ENCODE measurements around the gene RIOX2. TPM values are rescaled to one million over a fixed set of nuclear protein-coding genes. Genes with fewer than 3 reads are reported as not detected.

The RIOX2 gene
- total and polyA plus RNA-seq, 2 of the 13 experiments (the other 11 are each of a cell fraction or from before 2014, with no cell fraction given): 19.9 to 43.3 TPM

DNA sequence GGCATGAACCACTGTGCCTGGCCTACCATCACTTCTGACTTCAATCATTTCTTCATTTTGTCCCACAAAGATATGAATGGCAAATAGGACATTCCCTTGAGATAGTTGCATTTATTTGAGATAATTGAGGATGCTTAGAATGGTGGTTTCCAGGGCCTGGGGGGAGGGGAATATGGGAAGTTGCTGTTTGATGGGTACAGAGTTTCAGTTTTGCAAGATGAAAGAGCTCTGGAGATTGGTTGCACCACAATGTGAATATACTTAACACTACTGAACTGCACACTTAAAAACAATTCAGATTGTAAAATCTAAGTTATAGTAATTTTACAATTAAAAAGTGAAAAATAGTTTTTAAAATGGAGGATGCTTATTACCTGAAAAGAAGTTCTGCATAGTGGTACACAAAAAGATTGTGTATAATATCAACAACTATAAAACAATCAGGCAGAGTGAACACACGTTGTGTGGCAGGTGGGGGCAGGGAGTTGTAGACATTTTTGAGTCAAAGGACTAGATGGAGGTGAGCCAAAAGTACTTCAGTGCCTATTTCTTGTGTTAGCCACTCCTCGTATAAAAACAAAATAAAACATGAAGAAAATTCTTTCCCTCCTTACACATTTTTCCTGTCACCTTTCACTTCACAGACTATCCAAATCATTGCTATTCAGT lies 18.5 kb upstream of the RIOX2 start:
- TF ChIP-seq SP1 (IDR thresholded peaks at IDR 0.05): no peak
- no peak for TF ChIP-seq SP1 (CRISPR knock-in tag; IDR thresholded peaks at IDR 0.05)
- no peak for TF ChIP-seq ZNF615 (CRISPR knock-in tag; IDR thresholded peaks at IDR 0.05; ENCODE audit: borderline replicate concordance)
- Histone ChIP-seq H3K4me1 (ENCODE audit: insufficient read depth, low read length) (peaks cover 61% of the 10 kb centered on the region), H3K4me2 (ENCODE audit: low read depth, low read length) (no peak overlapping the region), H3K4me3 (replicated peaks in 1 of 3; ENCODE audit: insufficient read depth in 1 of 3, low read depth in 2 of 3, low read length in 3 of 3) (no peak overlapping the region), H3K79me2 (ENCODE audit: insufficient read depth, low read length) (no peaks in the 10 kb centered on the region), H3K27me3 (ENCODE audit: control insufficient read depth in 1 of 2, insufficient read depth in 2 of 2, low read length in 2 of 2) (no peaks in the 10 kb centered on the region), H3K36me3 (replicated peaks in 1 of 2; ENCODE audit: control insufficient read depth in 1 of 2, insufficient read depth in 2 of 2, low read length in 2 of 2) (no peaks in the 10 kb centered on the region), H3K9me3 (ENCODE audit: low read length) (no peaks in the 10 kb centered on the region), H2AFZ (ENCODE audit: low read length) (no peak overlapping the region), H3K27ac (ENCODE audit: extremely low read length, insufficient read depth, low read length) (no peak overlapping the region), H4K20me1 (ENCODE audit: insufficient read depth, low read length) (no peaks in the 10 kb centered on the region), H3K9ac (ENCODE audit: insufficient read depth, low read depth, low read length) (no peak overlapping the region)
- in situ Hi-C loops (cut with HindIII; ENCODE audit: extremely low pct_ligation_motif_present, low pct_unique_long_range_greater_than_20kb) (no loop called here), intact Hi-C loops (cut with micrococcal nuclease; ENCODE audit: unreplicated experiment) (no loop called here)
- BruUV-seq (replicated peaks): no TSS peak
- POLR2A ChIA-PET: no interaction called here
- DNase-seq (ENCODE audit: low spot score) (no peak), ATAC-seq (no peak), FAIRE-seq (no peak)
- CTCF ChIA-PET (ENCODE audit: low intra/inter-chr PET ratio, low total read pairs): no interaction called here
- 66% methylated on average over 2 of the region's 2 CpGs for WGBS (ENCODE audit: low lambda C conversion rate)

DNA sequence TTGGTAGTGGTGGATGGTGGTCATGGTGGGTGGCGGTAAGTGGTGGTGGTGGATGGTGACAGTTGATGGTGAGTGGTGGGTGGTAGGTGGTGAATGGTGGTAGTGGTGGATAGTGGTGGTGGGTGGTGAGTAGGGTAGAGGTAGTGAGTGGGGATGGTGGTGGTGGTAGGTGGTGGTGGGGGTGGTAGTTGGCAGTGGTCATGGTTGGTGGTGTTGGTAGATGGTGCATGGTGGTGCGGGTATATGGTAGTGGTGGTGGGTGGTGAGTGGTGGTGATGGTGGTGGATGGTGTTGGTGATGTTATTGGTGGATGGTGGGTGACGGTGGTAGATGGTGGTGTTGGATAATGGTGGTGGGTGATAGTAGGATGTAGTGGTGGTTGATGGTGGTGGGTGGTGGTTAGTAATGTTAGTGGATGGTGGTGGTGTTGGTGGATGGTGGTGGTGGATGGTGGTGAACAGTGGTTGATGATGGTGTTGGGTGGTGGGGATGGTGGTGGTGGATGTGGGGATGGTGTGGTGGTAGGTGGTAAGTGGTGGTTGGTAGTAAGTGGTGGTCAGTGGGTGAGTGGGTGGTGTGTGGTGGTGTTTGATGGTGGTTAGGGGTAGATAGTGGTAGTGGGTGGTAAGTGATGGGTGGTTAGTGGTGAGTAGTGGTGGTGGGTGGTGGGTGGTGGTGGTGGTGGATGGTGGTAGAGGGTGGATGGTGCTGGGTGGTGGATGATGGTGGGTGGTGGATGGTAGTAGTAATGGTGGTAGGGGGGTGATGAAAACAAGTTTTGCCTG lies 16.7 kb upstream of the RIOX2 start:
- 96% methylated on average over 3 of the region's 3 CpGs for whole genome bisulfite sequencing (ENCODE audit: low lambda C conversion rate)
- Histone ChIP-seq H3K9ac (ENCODE audit: insufficient read depth, low read depth, low read length) (no peak overlapping the region), H3K27ac (ENCODE audit: extremely low read length, insufficient read depth, low read length) (no peak overlapping the region), H3K4me3 (replicated peaks in 1 of 3; ENCODE audit: insufficient read depth in 1 of 3, low read depth in 2 of 3, low read length in 3 of 3) (no peak overlapping the region), H3K27me3 (ENCODE audit: control insufficient read depth in 1 of 2, insufficient read depth in 2 of 2, low read length in 2 of 2) (no peaks in the 10 kb centered on the region), H2AFZ (ENCODE audit: low read length) (no peak overlapping the region), H3K79me2 (ENCODE audit: insufficient read depth, low read length) (no peaks in the 10 kb centered on the region), H3K36me3 (replicated peaks in 1 of 2; ENCODE audit: control insufficient read depth in 1 of 2, insufficient read depth in 2 of 2, low read length in 2 of 2) (no peaks in the 10 kb centered on the region), H4K20me1 (ENCODE audit: insufficient read depth, low read length) (no peaks in the 10 kb centered on the region), H3K9me3 (ENCODE audit: low read length) (no peaks in the 10 kb centered on the region), H3K4me1 (ENCODE audit: insufficient read depth, low read length) (peaks cover 43% of the 10 kb centered on the region), H3K4me2 (ENCODE audit: low read depth, low read length) (no peak overlapping the region)
- POLR2A ChIA-PET: no interaction called here
- FAIRE-seq: no peak
- no TSS peak for BruUV-seq (replicated peaks)
- no peak for DNase-seq (ENCODE audit: low spot score)
- in situ Hi-C loops (cut with HindIII; ENCODE audit: extremely low pct_ligation_motif_present, low pct_unique_long_range_greater_than_20kb) (no loop called here), intact Hi-C loops (cut with micrococcal nuclease; ENCODE audit: unreplicated experiment) (no loop called here)
- CTCF ChIA-PET (ENCODE audit: low intra/inter-chr PET ratio, low total read pairs): no interaction called here
- TF ChIP-seq ZNF563 (CRISPR knock-in tag; IDR thresholded peaks at IDR 0.05) (no peak), ZFY (CRISPR knock-in tag; IDR thresholded peaks at IDR 0.05) (no peak), DPF2 (CRISPR knock-in tag; IDR thresholded peaks at IDR 0.05; ENCODE audit: borderline replicate concordance, low read depth) (no peak), SSRP1 (CRISPR knock-in tag; IDR thresholded peaks at IDR 0.05) (no peak), ZNF431 (CRISPR knock-in tag; IDR thresholded peaks at IDR 0.05; ENCODE audit: borderline replicate concordance, low read depth) (no peak), ZFP37 (CRISPR knock-in tag; IDR thresholded peaks at IDR 0.05; ENCODE audit: borderline replicate concordance) (no peak)
- TF ChIP-seq, protein P1, sequence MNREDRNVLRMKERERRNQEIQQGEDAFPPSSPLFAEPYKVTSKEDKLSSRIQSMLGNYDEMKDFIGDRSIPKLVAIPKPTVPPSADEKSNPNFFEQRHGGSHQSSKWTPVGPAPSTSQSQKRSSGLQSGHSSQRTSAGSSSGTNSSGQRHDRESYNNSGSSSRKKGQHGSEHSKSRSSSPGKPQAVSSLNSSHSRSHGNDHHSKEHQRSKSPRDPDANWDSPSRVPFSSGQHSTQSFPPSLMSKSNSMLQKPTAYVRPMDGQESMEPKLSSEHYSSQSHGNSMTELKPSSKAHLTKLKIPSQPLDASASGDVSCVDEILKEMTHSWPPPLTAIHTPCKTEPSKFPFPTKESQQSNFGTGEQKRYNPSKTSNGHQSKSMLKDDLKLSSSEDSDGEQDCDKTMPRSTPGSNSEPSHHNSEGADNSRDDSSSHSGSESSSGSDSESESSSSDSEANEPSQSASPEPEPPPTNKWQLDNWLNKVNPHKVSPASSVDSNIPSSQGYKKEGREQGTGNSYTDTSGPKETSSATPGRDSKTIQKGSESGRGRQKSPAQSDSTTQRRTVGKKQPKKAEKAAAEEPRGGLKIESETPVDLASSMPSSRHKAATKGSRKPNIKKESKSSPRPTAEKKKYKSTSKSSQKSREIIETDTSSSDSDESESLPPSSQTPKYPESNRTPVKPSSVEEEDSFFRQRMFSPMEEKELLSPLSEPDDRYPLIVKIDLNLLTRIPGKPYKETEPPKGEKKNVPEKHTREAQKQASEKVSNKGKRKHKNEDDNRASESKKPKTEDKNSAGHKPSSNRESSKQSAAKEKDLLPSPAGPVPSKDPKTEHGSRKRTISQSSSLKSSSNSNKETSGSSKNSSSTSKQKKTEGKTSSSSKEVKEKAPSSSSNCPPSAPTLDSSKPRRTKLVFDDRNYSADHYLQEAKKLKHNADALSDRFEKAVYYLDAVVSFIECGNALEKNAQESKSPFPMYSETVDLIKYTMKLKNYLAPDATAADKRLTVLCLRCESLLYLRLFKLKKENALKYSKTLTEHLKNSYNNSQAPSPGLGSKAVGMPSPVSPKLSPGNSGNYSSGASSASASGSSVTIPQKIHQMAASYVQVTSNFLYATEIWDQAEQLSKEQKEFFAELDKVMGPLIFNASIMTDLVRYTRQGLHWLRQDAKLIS (CRISPR knock-in tag; IDR thresholded peaks at IDR 0.05): no peak
- no peak for ATAC-seq

All from HepG2 (cell line).